Neuronal stem cell (in vitro differentiated cells): ENCODE results near the gene AGL.

ENCODE experiments used
- DNase-seq: peaks from one replicate; pipeline ENCODE4 v3.0.0-alpha.2; 2013; ENCODE audit warnings: low spot score
- H2AFZ ChIP-seq: one replicate; pipeline ENCODE4 v1.6.1; 2013; ENCODE audit warnings: mild to moderate bottlenecking, low read length, inconsistent platforms
- H2AK5ac ChIP-seq: 2 replicates; pipeline ENCODE4 v1.6.1; 2013; ENCODE audit warnings: low read depth, mild to moderate bottlenecking, inconsistent platforms, low read length, moderate library complexity, mixed read lengths
- H2BK120ac ChIP-seq: 2 replicates; pipeline ENCODE4 v1.6.1; 2013; ENCODE audit warnings: low read depth, mild to moderate bottlenecking, inconsistent platforms, low read length, moderate library complexity, mixed read lengths
- H2BK12ac ChIP-seq: one replicate; pipeline ENCODE4 v1.6.1; 2013; ENCODE audit warnings: low read length, inconsistent platforms
- H2BK15ac ChIP-seq: 2 replicates; pipeline ENCODE4 v1.6.1; 2013; ENCODE audit warnings: mild to moderate bottlenecking, low read length, inconsistent platforms, mixed read lengths
- H2BK5ac ChIP-seq: one replicate; pipeline ENCODE4 v1.6.1; 2013; ENCODE audit warnings: inconsistent platforms, mild to moderate bottlenecking, low read length, moderate library complexity
- H3K14ac ChIP-seq: one replicate; pipeline ENCODE4 v1.6.1; 2013; ENCODE audit warnings: low read length, inconsistent platforms
- H3K18ac ChIP-seq: 2 replicates; pipeline ENCODE4 v1.6.1; 2013; ENCODE audit warnings: low read length, inconsistent platforms
- H3K23ac ChIP-seq: 2 replicates; pipeline ENCODE4 v1.6.1; 2013; ENCODE audit warnings: low read depth, mild to moderate bottlenecking, mixed read lengths, low read length, inconsistent platforms; ENCODE audit not compliant: poor library complexity
- H3K27ac ChIP-seq: replicated peaks from 3 replicates; pipeline ENCODE4 v1.5.1; 2013; ENCODE audit warnings: low read length, inconsistent platforms
- H3K27me3 ChIP-seq, 3 experiments: 2 replicates each; pipeline ENCODE4 v1.6.1; 2013; ENCODE audit warnings: low read length in 3 of 3, mild to moderate bottlenecking in 2 of 3, inconsistent platforms in 1 of 3, low read depth in 1 of 3, mixed read lengths in 1 of 3, moderate library complexity in 1 of 3; ENCODE audit not compliant: control insufficient read depth in 3 of 3, insufficient read depth in 3 of 3
- H3K36me3 ChIP-seq, 2 donors: replicated peaks in 1 of 2; 2 replicates each; pipeline ENCODE4 v1.6.1; 2013; ENCODE audit warnings: low read length in 2 of 2; ENCODE audit not compliant: control insufficient read depth in 2 of 2, insufficient read depth in 2 of 2
- H3K4ac ChIP-seq: 2 replicates; pipeline ENCODE4 v1.6.1; 2013; ENCODE audit warnings: inconsistent platforms, mild to moderate bottlenecking, low read length, moderate library complexity
- H3K4me1 ChIP-seq, 2 donors: 1 replicate in 1 of 2; 2 replicates in 1 of 2; pipeline ENCODE4 v1.6.1; 2013; ENCODE audit warnings: low read length in 2 of 2, low read depth in 1 of 2; ENCODE audit not compliant: control insufficient read depth in 2 of 2, insufficient read depth in 1 of 2
- H3K4me2 ChIP-seq: one replicate; pipeline ENCODE4 v1.6.1; 2013; ENCODE audit warnings: mild to moderate bottlenecking, low read length, inconsistent platforms; ENCODE audit not compliant: insufficient read depth, poor library complexity, severe bottlenecking
- H3K4me3 ChIP-seq, 2 donors: 2 replicates each; pipeline ENCODE4 v1.5.1; 2013; ENCODE audit warnings: low read length in 2 of 2, mild to moderate bottlenecking in 2 of 2, inconsistent platforms in 1 of 2, moderate library complexity in 1 of 2
- H3K79me1 ChIP-seq: one replicate; pipeline ENCODE4 v1.6.1; 2013; ENCODE audit warnings: low read depth, mild to moderate bottlenecking, inconsistent platforms, low read length, moderate library complexity
- H3K9ac ChIP-seq: one replicate; pipeline ENCODE4 v1.6.1; 2013; ENCODE audit warnings: mild to moderate bottlenecking, low read depth, low read length, inconsistent platforms; ENCODE audit not compliant: poor library complexity
- H3K9me3 ChIP-seq, 2 donors: replicated peaks in 1 of 2; 2 replicates each; pipeline versions ENCODE3 to v1.6.1; 2013; ENCODE audit warnings: low read length in 2 of 2, mild to moderate bottlenecking in 2 of 2, inconsistent platforms in 1 of 2, low read depth in 1 of 2, mixed read lengths in 1 of 2, moderate library complexity in 1 of 2; ENCODE audit not compliant: control insufficient read depth in 2 of 2, insufficient read depth in 1 of 2
- H4K8ac ChIP-seq: one replicate; pipeline ENCODE4 v1.6.1; 2013; ENCODE audit warnings: low read depth, mild to moderate bottlenecking, inconsistent platforms, low read length, moderate library complexity
- H4K91ac ChIP-seq: one replicate; pipeline ENCODE4 v1.6.1; 2013; ENCODE audit warnings: low read length, low read depth, mild to moderate bottlenecking, inconsistent platforms; ENCODE audit not compliant: poor library complexity
- WGBS, 2 donors: extraction: QIAGEN DNeasy Blood & Tissue Kit; methylation state at CpG; one replicate each; pipeline ENCODE4 v1.1.7; 2013; ENCODE audit warnings: missing lambda C conversion rate in 2 of 2, mixed read lengths in 1 of 2; ENCODE audit not compliant: insufficient read length in 2 of 2, insufficient replicate concordance in 1 of 2; ENCODE audit errors: extremely low coverage in 2 of 2; 5-methylcytosine and 5-hydroxymethylcytosine counted together

Gene AGL

DNA sequence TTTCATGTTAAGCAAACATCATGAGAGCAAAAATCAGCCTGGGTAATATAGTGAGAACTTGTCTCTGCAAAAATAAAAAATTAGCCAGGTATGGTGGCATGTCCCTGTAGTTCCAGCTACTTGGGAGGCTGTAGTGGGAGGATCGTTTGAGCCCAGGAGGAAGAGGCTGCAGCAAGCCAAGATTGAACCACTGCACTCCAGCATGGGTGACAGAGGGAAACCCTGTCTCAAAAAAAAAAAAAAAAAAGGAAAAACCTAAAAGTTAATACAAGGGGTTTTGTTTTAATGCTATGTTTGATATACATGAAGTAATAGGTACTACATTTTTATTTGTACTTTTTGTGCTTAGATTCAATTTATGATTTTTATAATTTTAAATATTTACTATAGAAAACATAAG lies 92.6 kb downstream of the AGL start:
- Histone ChIP-seq H3K4me1 (no peaks in the 10 kb centered on the region), H3K18ac (no peak overlapping the region), H4K91ac (no peak overlapping the region), H2BK12ac (no peak overlapping the region), H3K14ac (no peak overlapping the region), H3K9ac (no peak overlapping the region), H3K4me2 (no peak overlapping the region), H2BK120ac (no peak overlapping the region), H2AFZ (no peak overlapping the region), H2BK5ac (no peak overlapping the region), H3K4ac (no peak overlapping the region), H3K23ac (no peak overlapping the region), H3K4me3 (no peak overlapping the region), H3K36me3 (no peaks in the 10 kb centered on the region), H2BK15ac (no peak overlapping the region), H3K27ac (no peak overlapping the region), H3K9me3 (no peaks in the 10 kb centered on the region), H2AK5ac (no peak overlapping the region), H4K8ac (no peak overlapping the region), H3K79me1 (no peaks in the 10 kb centered on the region), H3K27me3 (no peaks in the 10 kb centered on the region)
- no peak for DNase-seq
- no CpG with 5 or more reads among the region's 1 CpG for WGBS, 2 donors

DNA sequence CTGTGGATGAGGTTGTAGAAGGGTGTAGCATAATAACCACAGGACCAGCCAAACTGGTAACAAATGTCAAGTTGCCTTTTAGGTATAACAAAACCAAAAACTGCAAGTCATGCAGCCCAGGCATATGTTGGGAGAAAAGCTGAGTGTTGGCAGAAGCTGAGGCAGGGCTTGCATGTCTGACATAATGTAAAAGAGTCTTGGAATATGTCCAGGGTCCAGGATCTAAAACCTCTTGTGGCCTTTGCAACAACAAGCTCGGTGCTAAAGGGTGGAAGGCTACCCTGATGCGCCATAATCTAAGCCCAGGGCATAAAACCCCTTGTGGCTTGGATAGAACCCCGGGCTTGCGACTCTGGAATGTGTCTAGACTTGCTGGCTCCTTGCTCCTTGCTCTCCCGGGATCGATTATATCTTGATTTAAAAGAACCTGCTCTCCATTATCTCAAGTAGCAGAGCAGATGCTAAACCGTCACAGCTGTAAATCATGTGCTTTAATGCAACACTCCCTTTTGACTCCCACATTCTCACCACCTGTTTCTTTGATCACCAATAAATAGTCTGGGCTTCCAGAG lies 93.1 kb downstream of the AGL start:
- H2BK15ac ChIP-seq: no peak overlapping the region
- no peaks in the 10 kb centered on the region for H3K79me1 ChIP-seq
- H2BK5ac ChIP-seq: no peak overlapping the region
- H2BK120ac ChIP-seq: no peak overlapping the region
- H3K27me3 ChIP-seq: no peaks in the 10 kb centered on the region
- no peak overlapping the region for H3K14ac ChIP-seq
- H3K4me3 ChIP-seq: no peak overlapping the region
- H4K91ac ChIP-seq: no peak overlapping the region
- H3K27ac ChIP-seq: no peak overlapping the region
- H3K18ac ChIP-seq: no peak overlapping the region
- no peak overlapping the region for H2BK12ac ChIP-seq
- WGBS, 2 donors: no CpG with 5 or more reads among the region's 7 CpGs
- no peaks in the 10 kb centered on the region for H3K36me3 ChIP-seq
- peak overlapping the region; percentile 55 for H2AFZ ChIP-seq
- H3K4me1 ChIP-seq: no peaks in the 10 kb centered on the region
- H3K9me3 ChIP-seq: no peaks in the 10 kb centered on the region
- no peak overlapping the region for H3K4ac ChIP-seq
- no peak overlapping the region for H4K8ac ChIP-seq
- no peak overlapping the region for H2AK5ac ChIP-seq
- no peak overlapping the region for H3K4me2 ChIP-seq
- DNase-seq: no peak
- no peak overlapping the region for H3K23ac ChIP-seq
- no peak overlapping the region for H3K9ac ChIP-seq

GRCh38 chr1:99944192-99944591 lies 94.0 kb downstream of the AGL start:
- no peak overlapping the region for H3K4me2 ChIP-seq
- no peak overlapping the region for H3K4ac ChIP-seq
- no peak for DNase-seq
- no peaks in the 10 kb centered on the region for H3K79me1 ChIP-seq
- H3K9ac ChIP-seq: no peak overlapping the region
- H2BK15ac ChIP-seq: no peak overlapping the region
- no peak overlapping the region for H3K23ac ChIP-seq
- no peak overlapping the region for H2BK12ac ChIP-seq
- no peak overlapping the region for H3K18ac ChIP-seq
- H3K4me1 ChIP-seq: no peaks in the 10 kb centered on the region
- H4K91ac ChIP-seq: no peak overlapping the region
- H3K9me3 ChIP-seq: no peaks in the 10 kb centered on the region
- WGBS, 2 donors: no CpG with 5 or more reads among the region's 1 CpG
- H2BK120ac ChIP-seq: no peak overlapping the region
- no peak overlapping the region for H2AK5ac ChIP-seq
- H3K27me3 ChIP-seq: no peaks in the 10 kb centered on the region
- no peak overlapping the region for H4K8ac ChIP-seq
- H2AFZ ChIP-seq: peak overlapping the region; percentile 55
- no peak overlapping the region for H3K4me3 ChIP-seq
- no peak overlapping the region for H3K27ac ChIP-seq
- H2BK5ac ChIP-seq: no peak overlapping the region
- H3K14ac ChIP-seq: no peak overlapping the region
- no peaks in the 10 kb centered on the region for H3K36me3 ChIP-seq

- no peak overlapping the region for H2AK5ac ChIP-seq
- H4K91ac ChIP-seq: no peak overlapping the region
- WGBS, 2 donors: no CpG with 5 or more reads among the region's 1 CpG
- H3K4me2 ChIP-seq: no peak overlapping the region
- H3K9ac ChIP-seq: no peak overlapping the region
- no peak overlapping the region for H2BK5ac ChIP-seq
- H3K14ac ChIP-seq: no peak overlapping the region
- H3K4me3 ChIP-seq: no peak overlapping the region
- H3K23ac ChIP-seq: no peak overlapping the region
- H2AFZ ChIP-seq: no peak overlapping the region
- H3K36me3 ChIP-seq: no peaks in the 10 kb centered on the region
- no peak overlapping the region for H2BK15ac ChIP-seq
- no peaks in the 10 kb centered on the region for H3K9me3 ChIP-seq
- no peaks in the 10 kb centered on the region for H3K4me1 ChIP-seq
- no peaks in the 10 kb centered on the region for H3K79me1 ChIP-seq
- no peak overlapping the region for H3K18ac ChIP-seq
- H2BK120ac ChIP-seq: no peak overlapping the region
- no peak for DNase-seq
- H3K27me3 ChIP-seq: no peaks in the 10 kb centered on the region
- H3K27ac ChIP-seq: no peak overlapping the region
- H4K8ac ChIP-seq: no peak overlapping the region
- no peak overlapping the region for H2BK12ac ChIP-seq
- no peak overlapping the region for H3K4ac ChIP-seq
Measured at GRCh38 chr1:99945174-99945573, 95.0 kb downstream of the AGL start.
